GM12874 (cell line): ENCODE data around the gene SALL4.

Experiments
- CTCF ChIP-seq: IDR thresholded peaks from 2 replicates; pipeline ENCODE4 v1.5.1; 2011; ENCODE audit warnings: low read depth, mild to moderate bottlenecking, control low read depth, low read length, moderate library complexity; ENCODE audit not compliant: insufficient read depth

Gene SALL4

GRCh38 chr20:51791626-51792025 lies 10.7 kb downstream of the SALL4 start:
- TF ChIP-seq CTCF: no peak

GRCh38 chr20:51790256-51790655 lies 12.1 kb downstream of the SALL4 start:
- TF ChIP-seq CTCF: no peak

GRCh38 chr20:51789434-51789833 lies 12.9 kb downstream of the SALL4 start:
- no peak for TF ChIP-seq CTCF

GRCh38 chr20:51788822-51789221 lies 13.5 kb downstream of the SALL4 start:
- no peak for TF ChIP-seq CTCF

GRCh38 chr20:51784299-51784698 lies 18.0 kb downstream of the SALL4 start:
- TF ChIP-seq CTCF: no peak

GRCh38 chr20:51775241-51775640 lies 27.1 kb downstream of the SALL4 start:
- no peak for TF ChIP-seq CTCF

GRCh38 chr20:51772236-51772635 lies 30.1 kb downstream of the SALL4 start:
- no peak for TF ChIP-seq CTCF
